COR-L47 (cell line): ENCODE data around the gene FGFRL1.
A peak's percentile ranks its signal among the peaks of the same experiment; 100 is the strongest.

Source experiments
- DNase-seq: peaks from one replicate; lab custom pipeline; 2025; lab: John Stamatoyannopoulos, UW

Gene FGFRL1

GRCh38 chr4:1006856-1007255 is 4.6 kb upstream of the FGFRL1 start:
- DNase-seq = no peak

GRCh38 chr4:1008840-1009541 is 2.4 kb upstream of the FGFRL1 start:
- no peak for DNase-seq

- DNase-seq = no peak
Measured at GRCh38 chr4:1009542-1010394, 1.7 kb upstream of the FGFRL1 start.

- no peak for DNase-seq
Measured at GRCh38 chr4:1010395-1011021, 918 bp upstream of the FGFRL1 start.

- DNase-seq = no peak
Measured at GRCh38 chr4:1011666-1012033, 224 bp downstream of the FGFRL1 start.

- peak; percentile 56 for DNase-seq
Measured at GRCh38 chr4:1012034-1012739, 761 bp downstream of the FGFRL1 start.

GRCh38 chr4:1013225-1014073 is 2.0 kb downstream of the FGFRL1 start:
- no peak for DNase-seq

- DNase-seq = no peak
Measured at GRCh38 chr4:1014291-1015167, 3.1 kb downstream of the FGFRL1 start.

- no peak for DNase-seq
Measured at GRCh38 chr4:1015179-1015578, 3.8 kb downstream of the FGFRL1 start.

- DNase-seq = no peak
Measured at GRCh38 chr4:1015746-1016145, 4.3 kb downstream of the FGFRL1 start.

GRCh38 chr4:1017211-1017610 is 5.8 kb downstream of the FGFRL1 start:
- no peak for DNase-seq

GRCh38 chr4:1017706-1018105 is 6.3 kb downstream of the FGFRL1 start:
- no peak for DNase-seq

GRCh38 chr4:1018147-1019020 is 7.0 kb downstream of the FGFRL1 start:
- DNase-seq = no peak

- DNase-seq = no peak
Measured at GRCh38 chr4:1019320-1019719, 7.9 kb downstream of the FGFRL1 start.

- DNase-seq = no peak
Measured at GRCh38 chr4:1019729-1020470, 8.5 kb downstream of the FGFRL1 start.

GRCh38 chr4:1021386-1022050 is 10.1 kb downstream of the FGFRL1 start:
- DNase-seq = no peak

- no peak for DNase-seq
Measured at GRCh38 chr4:1022051-1022738, 10.8 kb downstream of the FGFRL1 start.

GRCh38 chr4:1022739-1023066 is 11.3 kb downstream of the FGFRL1 start:
- no peak for DNase-seq
